Subcutaneous adipose tissue (tissue), 4 donors: ENCODE measurements around the gene GOLGA3. TPM values are rescaled to one million over a fixed set of nuclear protein-coding genes. Genes with fewer than 3 reads are reported as not detected.

Experiments used
- CTCF ChIP-seq: fragments of 450-650 bp; IDR thresholded peaks from one replicate; pipeline ENCODE4 v1.5.1; 2016; ENCODE audit warnings: low read depth, mild to moderate bottlenecking, control low read depth, antibody characterized with exemption, moderate library complexity
- total RNA-seq, 4 donors: library from RNA; depleted of rRNA; stranded (reverse); fragments of >200 nt; gene quantifications; one replicate each; pipeline ENCODE4 v1.1.0, GENCODE V29; 2016

GOLGA3 gene
- total RNA-seq, 4 donors from 2014 or later, result 45.9 to 86.8 (median 60.4) TPM

- no peak for TF ChIP-seq CTCF
Measured at GRCh38 chr12:132801741-132802140, 26.9 kb downstream of the GOLGA3 start.

GRCh38 chr12:132798836-132799235, 29.8 kb downstream of the GOLGA3 start:
- TF ChIP-seq CTCF, result no peak

- TF ChIP-seq CTCF, result no peak
Measured at GRCh38 chr12:132797820-132798570, 30.7 kb downstream of the GOLGA3 start.

- no peak for TF ChIP-seq CTCF
Measured at GRCh38 chr12:132795847-132796246, 32.8 kb downstream of the GOLGA3 start.

GRCh38 chr12:132789099-132789471, 39.6 kb downstream of the GOLGA3 start:
- no peak for TF ChIP-seq CTCF

- TF ChIP-seq CTCF, result no peak
Measured at GRCh38 chr12:132788375-132789098, 40.1 kb downstream of the GOLGA3 start.

- TF ChIP-seq CTCF, result no peak
Measured at GRCh38 chr12:132787877-132788276, 40.8 kb downstream of the GOLGA3 start.
